D721Med (cell line): Measurements from ENCODE around the gene ENPP3.

Source experiments
- DNase-seq: peaks from one replicate; pipeline ENCODE4 v3.0.0; 2011; ENCODE audit warnings: low spot score; ENCODE audit not compliant: insufficient read length
- FAIRE-seq: peaks from 2 replicates; lab custom pipeline; 2011; peaks lifted over from hg19 to GRCh38; lab: Jason Lieb, UNC
- CTCF ChIP-seq: IDR thresholded peaks from 2 replicates; pipeline ENCODE4 v1.5.1; 2012; ENCODE audit warnings: mild to moderate bottlenecking, control low read depth; ENCODE audit not compliant: insufficient read depth; ENCODE audit errors: missing control alignments

The ENPP3 gene

GRCh38 chr6:131731224-131731623 is 94.1 kb downstream of the ENPP3 start:
- TF ChIP-seq CTCF: no peak

GRCh38 chr6:131733376-131734016 is 96.4 kb downstream of the ENPP3 start:
- FAIRE-seq: no peak

More at GRCh38 chr6:131731224-131731623, 94.1 kb downstream of the ENPP3 start:
- FAIRE-seq (no peak), DNase-seq (no peak)

GRCh38 chr6:131736003-131736596 is 99.0 kb downstream of the ENPP3 start:
- no peak for DNase-seq
- no peak for TF ChIP-seq CTCF
- FAIRE-seq: no peak

More at GRCh38 chr6:131733376-131734016, 96.4 kb downstream of the ENPP3 start:
- no peak for DNase-seq
- no peak for TF ChIP-seq CTCF

- no peak for TF ChIP-seq CTCF
- DNase-seq: no peak
- no peak for FAIRE-seq
These were observed 99.7 kb downstream of the ENPP3 start for GRCh38 chr6:131736811-131737210.

GRCh38 chr6:131739136-131739535 is 102.0 kb downstream of the ENPP3 start:
- TF ChIP-seq CTCF: no peak
- FAIRE-seq (no peak), DNase-seq (no peak)

- FAIRE-seq (no peak), DNase-seq (no peak)
- TF ChIP-seq CTCF: no peak
These were observed 103.1 kb downstream of the ENPP3 start for GRCh38 chr6:131740161-131740560.
